Astrocyte (in vitro differentiated cells and primary cell): ENCODE data around the gene ATP1A2. TPM values are rescaled to one million over a fixed set of nuclear protein-coding genes. Genes with fewer than 3 reads are reported as not detected.

Source experiments
- DNase-seq: peaks from one replicate; pipeline ENCODE4 v3.0.0-alpha.2; 2010; ENCODE audit warnings: low read depth
- FAIRE-seq: peaks from 2 replicates; lab custom pipeline; 2011; peaks lifted over from hg19 to GRCh38; lab: Jason Lieb, UNC
- H2AFZ ChIP-seq: 2 replicates; pipeline ENCODE4 v1.6.0; 2012; ENCODE audit warnings: low read depth, low read length, inconsistent platforms
- H3K27ac ChIP-seq: 2 replicates; pipeline ENCODE4 v1.5.1; 2011; ENCODE audit warnings: low read depth, low read length, inconsistent platforms
- H3K27me3 ChIP-seq: 2 replicates; pipeline ENCODE4 v1.6.0; 2011; ENCODE audit warnings: low read length, inconsistent platforms; ENCODE audit not compliant: insufficient read depth
- H3K36me3 ChIP-seq: 2 replicates; pipeline ENCODE4 v1.5.1; 2011; ENCODE audit warnings: low read length, inconsistent platforms; ENCODE audit not compliant: insufficient read depth
- H3K4me1 ChIP-seq: 2 replicates; pipeline ENCODE4 v1.5.1; 2011; ENCODE audit warnings: low read length, inconsistent platforms; ENCODE audit not compliant: insufficient read depth
- H3K4me2 ChIP-seq: 2 replicates; pipeline ENCODE4 v1.6.0; 2012; ENCODE audit warnings: low read length, inconsistent platforms
- H3K4me3 ChIP-seq: 2 replicates; pipeline ENCODE4 v1.5.1; 2011; ENCODE audit warnings: low read depth, mild to moderate bottlenecking, low read length, inconsistent platforms; ENCODE audit not compliant: insufficient read depth
- H3K79me2 ChIP-seq: 2 replicates; pipeline ENCODE4 v1.6.0; 2012; ENCODE audit warnings: mild to moderate bottlenecking, low read length, inconsistent platforms; ENCODE audit not compliant: insufficient read depth
- H3K9ac ChIP-seq: 2 replicates; pipeline ENCODE4 v1.6.0; 2012; ENCODE audit warnings: mild to moderate bottlenecking, low read length, inconsistent platforms
- H3K9me3 ChIP-seq: 2 replicates; pipeline ENCODE4 v1.5.1; 2012; ENCODE audit warnings: low read depth, mild to moderate bottlenecking, low read length, inconsistent platforms; ENCODE audit not compliant: insufficient read depth
- H4K20me1 ChIP-seq: 2 replicates; pipeline ENCODE4 v1.6.0; 2012; ENCODE audit warnings: low read length, inconsistent platforms; ENCODE audit not compliant: insufficient read depth
- H3K27ac Mint-ChIP-seq: one replicate; pipeline ENCODE4 v1.8.0; 2021; ENCODE audit warnings: mild to moderate bottlenecking, mixed read lengths; ENCODE audit not compliant: unreplicated experiment
- H3K27me3 Mint-ChIP-seq: one replicate; pipeline ENCODE4 v1.8.0; 2021; ENCODE audit warnings: low read depth, mixed read lengths; ENCODE audit not compliant: unreplicated experiment
- H3K36me3 Mint-ChIP-seq: one replicate; pipeline ENCODE4 v1.8.0; 2021; ENCODE audit warnings: low read depth, mixed read lengths; ENCODE audit not compliant: unreplicated experiment
- H3K4me1 Mint-ChIP-seq: one replicate; pipeline ENCODE4 v1.8.0; 2021; ENCODE audit warnings: low read depth, mixed read lengths; ENCODE audit not compliant: unreplicated experiment
- H3K4me3 Mint-ChIP-seq: one replicate; pipeline ENCODE4 v1.8.0; 2021; ENCODE audit warnings: mild to moderate bottlenecking, moderate library complexity, mixed read lengths; ENCODE audit not compliant: unreplicated experiment
- H3K9me3 Mint-ChIP-seq: one replicate; pipeline ENCODE4 v1.8.0; 2021; ENCODE audit warnings: mild to moderate bottlenecking, mixed read lengths; ENCODE audit not compliant: unreplicated experiment
- CTCF ChIP-seq: IDR thresholded peaks from 2 replicates; pipeline ENCODE4 v1.5.1; 2011; ENCODE audit warnings: low read depth, mild to moderate bottlenecking, inconsistent platforms, low read length, moderate library complexity; ENCODE audit not compliant: insufficient read depth
- EZH2 ChIP-seq: IDR thresholded peaks from 2 replicates; pipeline ENCODE4 v1.6.1; 2012; ENCODE audit warnings: mild to moderate bottlenecking, low read length, inconsistent platforms; ENCODE audit not compliant: insufficient read depth
- total RNA-seq: library from RNA; stranded (reverse); gene quantifications from 2 replicates; pipeline ENCODE4 v1.2.1, GENCODE V29; 2021

ATP1A2 gene
- total RNA-seq, 1 donor from 2014 or later, result 2.5 TPM

- FAIRE-seq, result no peak
- Mint-ChIP-seq H3K27me3 (peaks cover 71% of the 10 kb centered on the region), H3K4me1 (no peaks in the 10 kb centered on the region)
Observed at GRCh38 chr1:160082487-160082886, 33.1 kb upstream of the ATP1A2 start.

GRCh38 chr1:160082926-160083325 is 32.6 kb upstream of the ATP1A2 start:
- Histone ChIP-seq H3K4me1 (peaks cover 6% of the 10 kb centered on the region), H3K9me3 (no peaks in the 10 kb centered on the region), H3K4me3 (no peak overlapping the region), H3K36me3 (no peaks in the 10 kb centered on the region), H3K27ac (no peak overlapping the region), H3K79me2 (no peaks in the 10 kb centered on the region), H3K9ac (no peak overlapping the region), H3K27me3 (peaks cover 43% of the 10 kb centered on the region), H3K4me2 (no peak overlapping the region), H2AFZ (no peak overlapping the region), H4K20me1 (peaks cover 6% of the 10 kb centered on the region)
- TF ChIP-seq EZH2 (no peak), CTCF (no peak)
- Mint-ChIP-seq H3K27ac (no peak overlapping the region), H3K27me3 (peaks cover 73% of the 10 kb centered on the region), H3K4me1 (no peaks in the 10 kb centered on the region), H3K4me3 (no peak overlapping the region), H3K9me3 (peaks cover 1% of the 10 kb centered on the region), H3K36me3 (peaks cover 4% of the 10 kb centered on the region)
- no peak for DNase-seq
- FAIRE-seq, result no peak

More at GRCh38 chr1:160082487-160082886, 33.1 kb upstream of the ATP1A2 start:
- Histone ChIP-seq H3K4me3 (no peak overlapping the region), H3K27me3 (peaks cover 45% of the 10 kb centered on the region), H2AFZ (peak overlapping the region; percentile 34), H3K4me2 (no peak overlapping the region), H3K36me3 (no peaks in the 10 kb centered on the region), H3K27ac (no peak overlapping the region), H3K9me3 (no peaks in the 10 kb centered on the region), H3K9ac (no peak overlapping the region), H3K4me1 (peaks cover 6% of the 10 kb centered on the region), H3K79me2 (no peaks in the 10 kb centered on the region), H4K20me1 (peaks cover 6% of the 10 kb centered on the region)
- Mint-ChIP-seq H3K27ac (no peak overlapping the region), H3K9me3 (peaks cover 1% of the 10 kb centered on the region), H3K4me3 (no peak overlapping the region), H3K36me3 (peaks cover 3% of the 10 kb centered on the region)
- TF ChIP-seq EZH2 (no peak), CTCF (no peak)
- DNase-seq, result no peak

GRCh38 chr1:160083968-160084770 is 31.4 kb upstream of the ATP1A2 start:
- H3K4me1 Mint-ChIP-seq, result no peaks in the 10 kb centered on the region
- H3K4me2 ChIP-seq, result peak overlapping the region; percentile 83
- H3K79me2 ChIP-seq, result no peaks in the 10 kb centered on the region
- peaks cover 43% of the 10 kb centered on the region for H3K27me3 ChIP-seq
- H3K9ac ChIP-seq, result no peak overlapping the region
- peak overlapping the region; percentile 44 for H3K4me3 ChIP-seq
- no peaks in the 10 kb centered on the region for H3K36me3 ChIP-seq
- peak; percentile 17 for DNase-seq
- H3K4me3 Mint-ChIP-seq, result no peak overlapping the region
- H4K20me1 ChIP-seq, result peaks cover 6% of the 10 kb centered on the region
- H3K9me3 Mint-ChIP-seq, result peaks cover 1% of the 10 kb centered on the region
- TF ChIP-seq CTCF (peak; percentile 32), EZH2 (peak; percentile 45)
- peaks cover 74% of the 10 kb centered on the region for H3K27me3 Mint-ChIP-seq
- no peak overlapping the region for H3K27ac ChIP-seq
- no peak for FAIRE-seq
- peak overlapping the region; percentile 92 for H2AFZ ChIP-seq
- peaks cover 11% of the 10 kb centered on the region for H3K36me3 Mint-ChIP-seq
- H3K27ac Mint-ChIP-seq, result no peak overlapping the region
- peaks cover 6% of the 10 kb centered on the region for H3K4me1 ChIP-seq
- no peaks in the 10 kb centered on the region for H3K9me3 ChIP-seq
